ENCODE results near the gene TEX35.
A peak's percentile ranks its signal among the peaks of the same experiment; 100 is the strongest.
"Not testable (repeated sequence)": the region's sequence is repeated elsewhere in the genome, so short reads cannot be mapped to it uniquely, and the experiment has no call there.

Gene TEX35

GRCh38 chr1:178541829-178542553 is 29.1 kb downstream of the TEX35 start:
- DNase-seq (ENCODE audit: low read depth) = peak; percentile 7

GRCh38 chr1:178542554-178543289 is 29.8 kb downstream of the TEX35 start:
- DNase-seq (ENCODE audit: low read depth) = peak; percentile 41

- DNase-seq (ENCODE audit: low read depth) = no peak
Measured at GRCh38 chr1:178543290-178543607, 30.3 kb downstream of the TEX35 start.

GRCh38 chr1:178544531-178544930 is 31.6 kb downstream of the TEX35 start:
- DNase-seq (ENCODE audit: low read depth) = no peak

- DNase-seq (ENCODE audit: low read depth) = no peak
Measured at GRCh38 chr1:178548108-178548507, 35.2 kb downstream of the TEX35 start.

GRCh38 chr1:178551307-178551706 is 38.4 kb downstream of the TEX35 start:
- no peak for DNase-seq (ENCODE audit: low read depth)

GRCh38 chr1:178551940-178552339 is 39.0 kb downstream of the TEX35 start:
- DNase-seq (ENCODE audit: low read depth) = no peak

GRCh38 chr1:178552856-178553255 is 39.9 kb downstream of the TEX35 start:
- DNase-seq (ENCODE audit: low read depth) = no peak

GRCh38 chr1:178554351-178554750 is 41.4 kb downstream of the TEX35 start:
- not testable (repeated sequence) for DNase-seq (ENCODE audit: low read depth)

GRCh38 chr1:178555613-178556012 is 42.7 kb downstream of the TEX35 start:
- DNase-seq (ENCODE audit: low read depth) = not testable (repeated sequence)

GRCh38 chr1:178558816-178559215 is 45.9 kb downstream of the TEX35 start:
- not testable (repeated sequence) for DNase-seq (ENCODE audit: low read depth)

GRCh38 chr1:178560871-178561376 is 48.0 kb downstream of the TEX35 start:
- no peak for DNase-seq (ENCODE audit: low read depth)

GRCh38 chr1:178563099-178563820 is 50.4 kb downstream of the TEX35 start:
- DNase-seq (ENCODE audit: low read depth) = no peak

- no peak for DNase-seq (ENCODE audit: low read depth)
Measured at GRCh38 chr1:178564086-178564782, 51.3 kb downstream of the TEX35 start.

GRCh38 chr1:178564783-178565180 is 51.9 kb downstream of the TEX35 start:
- no peak for DNase-seq (ENCODE audit: low read depth)

- no peak for DNase-seq (ENCODE audit: low read depth)
Measured at GRCh38 chr1:178565586-178565985, 52.7 kb downstream of the TEX35 start.

GRCh38 chr1:178566187-178566586 is 53.3 kb downstream of the TEX35 start:
- DNase-seq (ENCODE audit: low read depth) = no peak

GRCh38 chr1:178571807-178572206 is 58.9 kb downstream of the TEX35 start:
- DNase-seq (ENCODE audit: low read depth) = no peak
